ENCODE measurements around the gene KIF6.
"Not testable (repeated sequence)": the region's sequence is repeated elsewhere in the genome, so short reads cannot be mapped to it uniquely, and the experiment has no call there.

Gene KIF6, protein sequence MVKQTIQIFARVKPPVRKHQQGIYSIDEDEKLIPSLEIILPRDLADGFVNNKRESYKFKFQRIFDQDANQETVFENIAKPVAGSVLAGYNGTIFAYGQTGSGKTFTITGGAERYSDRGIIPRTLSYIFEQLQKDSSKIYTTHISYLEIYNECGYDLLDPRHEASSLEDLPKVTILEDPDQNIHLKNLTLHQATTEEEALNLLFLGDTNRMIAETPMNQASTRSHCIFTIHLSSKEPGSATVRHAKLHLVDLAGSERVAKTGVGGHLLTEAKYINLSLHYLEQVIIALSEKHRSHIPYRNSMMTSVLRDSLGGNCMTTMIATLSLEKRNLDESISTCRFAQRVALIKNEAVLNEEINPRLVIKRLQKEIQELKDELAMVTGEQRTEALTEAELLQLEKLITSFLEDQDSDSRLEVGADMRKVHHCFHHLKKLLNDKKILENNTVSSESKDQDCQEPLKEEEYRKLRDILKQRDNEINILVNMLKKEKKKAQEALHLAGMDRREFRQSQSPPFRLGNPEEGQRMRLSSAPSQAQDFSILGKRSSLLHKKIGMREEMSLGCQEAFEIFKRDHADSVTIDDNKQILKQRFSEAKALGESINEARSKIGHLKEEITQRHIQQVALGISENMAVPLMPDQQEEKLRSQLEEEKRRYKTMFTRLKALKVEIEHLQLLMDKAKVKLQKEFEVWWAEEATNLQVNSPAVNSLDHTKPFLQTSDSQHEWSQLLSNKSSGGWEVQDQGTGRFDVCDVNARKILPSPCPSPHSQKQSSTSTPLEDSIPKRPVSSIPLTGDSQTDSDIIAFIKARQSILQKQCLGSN

DNA sequence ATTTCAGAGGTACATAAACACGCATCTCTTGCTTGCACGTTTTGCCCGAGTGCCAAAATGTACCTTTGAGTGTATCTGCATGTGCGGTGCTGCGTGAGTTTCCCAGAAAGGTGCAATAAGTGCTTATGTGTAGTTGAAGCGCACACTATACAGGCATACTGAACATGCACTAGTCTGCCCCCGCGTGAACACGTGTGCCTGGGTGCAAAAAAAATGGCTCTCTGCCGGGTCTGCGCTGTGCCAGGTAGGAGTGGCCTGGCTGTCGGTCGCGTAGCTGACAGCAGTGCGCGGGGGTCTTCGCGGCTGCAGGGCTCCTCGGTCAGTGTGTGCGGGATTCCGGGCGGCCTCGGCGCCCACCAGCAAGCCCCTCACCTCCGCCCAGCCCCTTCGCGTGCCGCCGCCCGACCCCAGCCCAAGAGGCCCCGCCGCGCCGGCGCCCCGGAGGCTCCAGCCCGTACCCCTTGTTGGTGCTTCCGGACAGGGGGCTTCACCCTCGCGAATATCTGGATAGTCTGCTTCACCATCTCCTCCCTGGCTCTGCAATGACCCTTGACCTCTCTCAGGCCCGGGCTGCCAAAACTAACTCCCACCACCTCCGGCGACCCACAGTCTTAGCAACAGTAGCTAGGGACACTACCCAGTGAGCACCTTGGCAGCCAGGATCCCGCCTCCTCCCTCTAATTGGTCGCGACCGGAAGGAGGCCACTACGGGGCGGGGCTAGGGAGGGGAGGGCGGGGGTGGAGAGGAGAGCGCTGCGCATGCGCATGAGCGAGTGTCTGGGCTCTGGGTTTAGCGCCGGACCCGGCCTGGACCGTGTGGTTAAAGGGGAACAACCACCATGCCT lies at the start of gene KIF6:
Gene KIF6 (minus strand): TSS at position 622 of the 845 bp plus-strand sequence. CDS start 98 bp downstream, at position 524.
- peak; percentile 75 for DNase-seq

DNA sequence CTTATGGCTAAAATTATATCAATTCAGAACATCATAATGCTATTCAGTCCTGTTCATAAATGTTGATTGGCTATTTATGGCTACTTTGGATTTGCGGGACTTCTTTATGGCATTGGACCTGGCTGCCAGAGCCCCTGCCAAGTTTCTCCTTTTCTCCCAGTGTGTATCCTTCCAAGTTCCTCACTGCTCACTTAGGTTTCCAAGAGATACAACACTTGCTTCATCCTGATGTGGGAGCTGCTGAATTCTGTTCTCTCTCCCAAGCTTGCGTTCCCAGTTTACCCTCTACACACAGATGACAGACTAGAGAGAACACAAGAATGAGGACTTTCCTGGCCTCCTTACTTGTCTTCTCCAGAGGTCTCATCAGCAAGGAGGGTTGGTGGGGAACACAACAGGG lies 48.6 kb upstream of the KIF6 start:
- no peak for DNase-seq

DNA sequence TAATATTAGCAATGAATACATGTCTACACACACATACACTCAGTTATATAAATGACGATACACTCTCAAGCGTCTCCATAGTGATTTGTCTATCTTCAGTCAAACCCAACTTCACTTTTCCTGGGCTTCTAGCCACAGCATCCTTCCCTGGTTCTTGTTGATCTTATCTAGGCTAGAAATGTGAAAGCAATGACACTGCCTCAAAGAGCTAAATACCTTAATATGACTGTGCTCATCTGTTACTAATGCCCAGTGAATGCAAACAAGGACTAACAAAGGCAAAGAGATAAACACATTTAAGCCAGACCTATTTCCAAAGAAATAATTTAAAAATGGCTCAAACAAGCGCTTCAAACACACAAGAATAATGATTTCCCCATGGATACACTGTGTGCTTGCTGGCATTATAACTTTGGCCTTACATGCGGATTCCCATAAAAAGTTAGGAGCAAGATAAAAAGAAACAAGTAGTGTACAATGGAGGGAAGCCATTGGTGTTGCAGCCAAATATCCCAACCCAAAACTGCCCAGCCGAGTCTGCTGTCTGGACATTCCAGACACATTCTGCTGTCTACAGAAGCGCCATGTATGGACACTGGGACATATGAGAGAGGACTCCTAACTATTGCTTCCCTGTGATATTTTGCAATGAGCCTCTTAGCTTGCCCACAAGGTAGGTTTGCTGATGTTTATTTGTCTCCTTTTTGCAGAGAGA lies 47.5 kb upstream of the KIF6 start:
- DNase-seq, result no peak

DNA sequence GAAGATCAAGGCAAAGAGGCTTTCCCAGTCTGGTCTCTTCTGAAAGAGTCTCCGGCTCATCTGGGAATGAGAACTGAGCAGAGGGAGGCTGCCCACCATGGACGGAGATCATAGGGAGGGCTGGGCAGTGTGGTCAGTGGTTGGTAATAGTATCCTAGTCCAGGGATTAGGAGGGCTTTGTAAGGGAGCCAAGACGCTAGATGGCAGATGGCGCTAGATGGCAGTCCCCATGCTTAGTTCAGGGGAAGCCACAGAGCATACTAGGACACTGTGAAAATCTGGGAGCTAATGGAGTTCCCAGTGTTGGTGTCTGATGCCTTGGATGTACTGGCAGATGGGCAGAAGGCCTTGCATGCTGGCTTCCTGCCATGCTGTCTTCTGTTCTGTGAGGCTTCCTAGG lies 45.2 kb upstream of the KIF6 start:
- DNase-seq, result no peak

DNA sequence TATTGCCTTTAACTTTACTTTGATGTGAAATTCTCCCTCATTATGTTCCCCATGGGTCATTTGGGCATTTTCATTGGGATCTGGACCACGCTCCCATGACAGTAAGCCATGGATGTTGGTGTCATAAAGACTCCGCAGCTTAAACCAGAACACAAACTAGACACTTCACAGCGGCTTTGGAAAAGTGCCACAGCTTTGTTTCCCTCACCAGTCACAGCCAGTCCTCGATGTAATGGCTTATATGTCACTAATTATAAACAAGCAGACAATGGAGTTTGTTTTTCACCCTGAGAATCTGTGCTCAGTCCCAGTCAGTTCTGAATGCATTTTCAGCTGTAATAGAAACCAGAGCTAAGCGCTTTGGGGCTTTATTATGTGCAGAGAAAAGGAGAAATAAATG lies 43.8 kb upstream of the KIF6 start:
- no peak for DNase-seq

DNA sequence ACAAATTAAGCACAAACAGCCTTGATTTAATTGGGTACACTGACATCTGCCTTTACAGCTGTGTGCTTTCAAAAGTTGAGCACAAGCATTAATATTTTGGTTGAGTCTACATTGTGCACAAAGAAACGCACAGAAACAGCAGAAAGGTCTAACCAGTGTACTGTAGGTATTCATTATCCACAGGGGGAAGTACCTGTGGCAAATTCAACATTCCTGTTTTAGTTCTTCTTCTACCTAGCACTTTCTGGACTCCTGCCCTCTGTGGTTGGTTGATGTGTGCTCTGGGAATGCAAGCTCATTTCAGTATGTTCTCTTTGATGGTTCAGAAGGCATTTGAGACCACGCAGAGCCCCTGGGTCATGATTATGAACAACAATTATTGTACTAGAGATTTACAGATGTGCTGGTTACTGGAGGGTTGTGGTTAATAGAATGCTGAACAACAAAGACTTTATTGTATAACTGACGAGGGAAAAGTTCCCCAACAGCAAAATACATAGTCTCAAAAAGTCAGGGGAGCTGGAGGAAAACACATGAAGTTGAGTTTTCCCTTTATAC lies 40.4 kb upstream of the KIF6 start:
- DNase-seq, result no peak

DNA sequence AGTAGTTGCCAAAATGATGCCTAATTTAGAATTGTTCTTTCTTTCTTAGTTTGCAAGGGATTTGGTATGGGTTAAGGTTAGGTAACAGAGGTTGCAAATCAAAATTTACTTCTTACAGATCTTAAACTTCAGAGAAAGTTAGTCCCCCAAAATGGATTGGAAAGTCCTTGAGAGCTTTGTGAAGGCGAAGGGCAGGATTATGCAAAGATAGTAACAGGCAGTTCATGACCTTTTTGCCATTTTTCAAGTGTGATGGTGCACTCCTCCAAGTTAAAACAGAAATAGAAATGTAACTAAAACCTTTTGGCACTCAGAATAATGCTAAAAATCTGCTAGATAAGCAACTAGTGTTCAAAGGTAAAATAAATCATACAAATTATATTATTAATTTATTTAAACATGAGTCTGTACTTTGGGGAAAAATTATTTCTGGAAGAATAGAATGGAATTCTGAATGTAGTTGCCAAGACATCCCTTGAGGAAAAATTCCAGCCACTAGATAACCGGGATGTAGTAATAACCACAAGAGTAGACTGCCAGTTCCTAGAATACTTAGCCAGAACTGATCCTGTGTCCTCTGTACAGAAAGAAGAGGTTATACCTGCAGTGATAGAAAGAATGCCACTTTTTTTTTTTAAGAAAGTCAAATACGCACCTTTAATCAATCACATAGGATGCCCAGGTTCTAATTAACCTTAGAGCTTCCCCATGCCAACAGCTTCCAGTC lies 35.2 kb upstream of the KIF6 start:
- no peak for DNase-seq

DNA sequence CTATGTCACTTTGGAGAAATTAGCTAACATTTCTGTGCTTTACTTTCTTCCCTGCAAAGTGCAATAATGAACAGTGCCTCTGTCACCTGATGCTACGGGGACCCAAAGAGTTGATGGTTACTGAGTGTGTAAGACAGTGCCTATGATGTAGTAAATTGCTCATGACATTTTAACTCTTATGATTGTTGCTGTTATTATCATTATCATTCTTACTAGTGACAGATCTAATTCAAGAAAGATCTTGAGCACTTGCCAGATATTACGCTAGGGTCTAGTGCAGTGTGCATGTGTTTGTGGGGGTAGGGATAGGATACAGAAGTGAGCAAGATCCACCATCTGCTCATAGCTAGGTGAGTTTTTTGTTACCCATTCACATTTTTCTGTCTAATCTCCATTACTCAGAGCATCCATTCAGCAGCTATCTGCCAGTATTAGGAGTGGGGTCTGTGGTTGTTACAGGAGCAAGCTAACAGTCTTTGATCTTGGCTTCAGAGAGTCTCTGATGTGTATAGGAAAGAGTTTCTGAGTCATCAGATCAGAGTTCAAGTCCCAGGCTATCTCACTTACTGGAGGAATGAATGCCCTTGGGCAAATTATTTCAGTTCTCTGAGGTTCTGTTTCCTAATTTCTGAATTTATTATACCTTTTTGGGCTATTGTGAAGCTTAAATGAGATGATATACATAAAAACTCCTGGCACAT lies 33.8 kb upstream of the KIF6 start:
- DNase-seq, result no peak

DNA sequence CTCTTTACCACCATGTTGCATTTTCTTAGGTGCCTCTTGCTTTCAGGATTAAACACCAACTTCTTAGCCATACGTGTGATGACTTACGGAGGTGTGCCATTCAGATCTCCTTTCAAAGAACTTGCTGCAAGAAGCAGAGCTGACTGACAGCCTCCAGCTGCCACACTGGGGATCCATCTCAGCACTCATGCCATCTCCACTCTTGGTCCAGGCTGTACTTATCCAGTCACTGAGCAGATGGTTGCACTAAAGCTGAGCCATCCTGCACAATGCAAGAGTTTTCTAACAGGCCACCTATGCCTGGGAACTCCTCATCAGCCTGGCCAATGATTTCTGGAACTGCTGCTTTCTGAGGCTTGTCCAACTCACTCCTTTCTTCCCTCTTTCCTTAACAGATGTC lies 31.4 kb upstream of the KIF6 start:
- no peak for DNase-seq

DNA sequence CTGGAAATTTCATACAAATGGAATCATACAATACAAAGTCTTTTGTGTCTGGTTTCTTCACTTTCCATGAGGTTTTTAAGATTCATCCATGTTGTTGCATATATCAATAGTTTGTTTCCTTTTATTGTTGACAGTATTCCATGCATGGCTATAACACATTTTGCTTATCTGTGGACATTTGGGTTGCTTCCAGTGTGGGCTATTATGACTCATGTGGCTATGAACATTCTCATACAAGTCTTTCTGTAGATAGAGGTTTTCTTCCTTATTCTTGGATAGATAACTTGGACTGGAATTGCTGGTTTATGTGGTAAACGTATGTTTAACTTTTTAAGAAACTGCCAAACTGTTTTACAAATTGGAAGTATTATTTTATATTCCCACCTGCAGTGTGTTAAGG lies 30.0 kb upstream of the KIF6 start:
- no peak for DNase-seq

DNA sequence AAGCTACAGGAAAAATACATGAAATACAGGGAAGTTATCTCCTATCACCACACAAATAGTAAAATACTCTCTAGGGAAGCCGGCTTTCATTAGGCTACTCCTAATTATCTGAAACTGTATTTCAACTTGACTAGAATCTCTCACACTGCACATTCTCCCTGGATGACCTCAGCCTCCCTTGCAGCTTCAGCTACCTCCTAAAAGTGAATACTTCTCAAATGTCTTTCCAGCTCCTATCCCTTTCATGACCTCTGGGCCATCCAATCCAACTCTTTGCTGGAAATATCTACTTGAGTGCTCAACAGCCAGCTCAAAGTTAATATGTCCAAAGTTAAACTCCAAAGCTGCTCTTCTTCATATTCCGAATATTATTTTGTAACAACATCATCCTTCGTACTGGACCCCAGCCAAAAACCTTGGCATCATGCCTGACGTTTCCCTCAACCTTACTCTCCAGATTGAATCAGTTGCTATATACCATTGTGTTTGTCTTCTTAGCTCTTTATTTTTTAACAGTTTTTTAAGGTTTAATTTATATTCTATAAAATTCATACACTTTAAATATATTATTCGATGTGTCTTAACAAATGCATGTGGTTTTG lies 29.4 kb upstream of the KIF6 start:
- no peak for DNase-seq

DNA sequence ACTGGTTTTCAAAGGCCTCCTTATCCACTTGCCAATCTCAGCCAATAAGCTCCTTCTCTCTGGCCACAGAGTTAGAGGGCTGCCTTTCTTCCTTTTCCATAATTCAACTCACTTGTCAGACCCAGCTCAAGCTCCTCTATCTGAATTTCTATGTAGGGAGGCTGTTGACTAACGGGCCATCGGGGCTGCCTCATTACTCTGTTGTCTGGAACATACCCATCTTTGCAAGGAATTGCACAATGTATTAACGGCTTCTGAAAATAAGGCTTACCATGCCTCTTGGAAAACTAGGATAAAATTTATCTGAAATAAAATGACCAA lies 28.5 kb upstream of the KIF6 start:
- no peak for DNase-seq

DNA sequence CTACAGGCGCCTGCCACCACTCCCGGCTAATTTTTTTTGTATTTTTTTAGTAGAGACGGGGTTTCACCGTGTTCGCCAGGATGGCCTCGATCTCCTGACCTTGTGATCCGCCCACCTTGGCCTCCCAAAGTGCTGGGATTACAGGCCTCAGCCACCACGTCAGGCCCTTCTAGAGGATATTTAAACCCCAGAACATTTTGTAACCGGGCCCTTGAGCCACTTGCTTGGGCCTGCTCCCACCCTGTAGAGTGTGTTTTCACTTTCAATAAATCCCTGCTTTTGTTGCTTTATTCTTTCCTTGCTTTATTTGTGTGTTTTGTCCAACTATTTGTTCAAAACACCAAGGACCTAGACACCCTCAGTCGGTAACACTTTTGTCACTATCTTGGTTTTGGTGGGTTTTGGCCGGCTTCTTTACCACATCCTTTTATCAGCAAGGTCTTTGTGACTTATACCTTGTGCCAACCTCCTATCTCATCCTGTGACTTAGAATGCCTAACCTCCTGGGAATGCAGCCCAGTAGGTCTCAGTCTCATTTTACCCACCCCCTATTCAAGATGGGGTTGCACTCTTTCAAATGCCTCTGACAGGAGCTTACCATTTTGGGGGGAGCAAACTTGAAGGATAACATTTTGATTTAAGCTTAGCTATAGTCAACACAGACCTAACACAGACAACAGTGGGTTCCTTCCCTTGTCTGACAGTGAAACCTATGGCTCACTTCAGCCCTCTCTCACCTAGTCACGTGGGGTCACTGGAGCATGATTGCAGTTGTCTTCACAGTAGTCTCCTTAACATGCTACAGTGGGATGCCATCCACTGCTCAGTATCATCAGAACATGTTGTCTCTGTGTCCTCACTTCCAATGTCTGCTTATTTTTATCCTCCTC lies 27.9 kb upstream of the KIF6 start:
- no peak for DNase-seq

DNA sequence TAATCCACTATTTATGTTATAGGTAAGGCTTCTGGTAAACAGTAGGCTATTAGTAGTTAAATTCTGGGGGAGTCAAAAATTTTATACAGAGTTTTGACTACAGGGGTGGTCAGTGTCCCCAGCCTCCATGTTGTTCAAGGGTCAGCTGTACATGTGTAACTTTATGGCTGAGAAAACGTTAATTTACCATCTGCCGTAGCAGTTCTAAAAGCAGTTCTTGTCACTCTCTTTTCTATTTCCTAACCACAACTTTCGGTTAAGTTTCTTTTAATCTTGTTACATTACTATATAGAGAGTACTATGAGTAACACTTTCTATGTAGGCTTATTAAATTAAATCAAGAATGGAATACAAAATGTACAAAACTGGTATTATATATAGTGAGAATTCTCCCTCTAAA lies 21.6 kb upstream of the KIF6 start:
- DNase-seq, result no peak

DNA sequence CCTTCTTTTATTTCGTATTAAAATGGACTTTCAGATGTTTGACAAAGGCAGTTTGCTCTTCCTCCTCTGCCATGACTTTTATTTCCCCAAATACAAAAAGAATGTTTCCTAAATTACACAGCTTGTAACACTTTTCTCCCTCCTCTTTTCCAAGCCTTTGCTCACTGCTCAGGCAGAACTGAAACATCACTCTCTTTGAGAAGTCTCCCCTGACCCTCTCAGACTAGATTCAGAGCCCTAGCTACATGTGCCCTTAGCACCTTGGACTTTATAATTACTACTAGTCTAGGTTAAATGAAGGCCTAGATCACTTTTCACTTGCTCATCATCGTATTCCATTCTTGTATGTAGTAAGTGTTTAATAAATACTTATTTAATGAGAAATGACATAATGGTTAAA lies 8.5 kb upstream of the KIF6 start:
- no peak for DNase-seq

DNA sequence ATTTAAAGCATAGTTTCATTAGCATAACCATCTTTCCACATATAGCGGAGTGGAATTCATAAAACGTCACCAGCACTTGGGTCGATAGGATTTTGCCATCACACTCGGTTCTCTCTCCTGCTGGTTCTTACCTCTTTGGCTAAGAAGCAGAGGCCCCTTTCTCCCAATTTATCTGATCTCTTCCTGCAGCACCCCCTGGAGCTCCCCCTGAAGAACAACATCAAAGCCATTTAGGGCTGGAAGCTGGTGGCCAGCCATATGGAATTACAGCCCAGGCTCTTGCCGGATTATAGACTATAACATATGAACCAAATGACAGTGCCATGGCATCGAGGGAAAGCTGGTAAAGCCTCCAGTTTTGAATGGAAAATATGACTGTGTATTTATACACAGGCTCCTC lies 6.4 kb upstream of the KIF6 start:
- DNase-seq, result no peak

DNA sequence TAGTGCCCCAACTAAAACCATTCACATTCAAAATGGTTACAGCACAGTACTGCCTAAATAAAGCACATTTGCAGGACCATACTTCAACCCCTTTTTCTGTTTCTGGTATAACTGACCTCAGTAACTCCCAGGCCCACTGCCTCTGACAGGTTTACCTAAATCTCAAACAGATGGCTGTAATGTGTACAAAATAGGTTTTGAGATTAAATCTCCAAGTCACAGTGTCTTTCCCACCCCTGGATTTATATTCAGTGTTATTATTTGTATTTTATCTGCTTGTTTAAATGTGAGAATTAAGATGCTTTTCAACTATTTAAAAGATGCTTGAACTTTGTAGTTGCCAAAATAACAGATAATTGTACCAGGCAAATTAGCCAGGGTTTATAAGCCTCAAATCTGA lies 4.7 kb upstream of the KIF6 start:
- DNase-seq, result no peak

DNA sequence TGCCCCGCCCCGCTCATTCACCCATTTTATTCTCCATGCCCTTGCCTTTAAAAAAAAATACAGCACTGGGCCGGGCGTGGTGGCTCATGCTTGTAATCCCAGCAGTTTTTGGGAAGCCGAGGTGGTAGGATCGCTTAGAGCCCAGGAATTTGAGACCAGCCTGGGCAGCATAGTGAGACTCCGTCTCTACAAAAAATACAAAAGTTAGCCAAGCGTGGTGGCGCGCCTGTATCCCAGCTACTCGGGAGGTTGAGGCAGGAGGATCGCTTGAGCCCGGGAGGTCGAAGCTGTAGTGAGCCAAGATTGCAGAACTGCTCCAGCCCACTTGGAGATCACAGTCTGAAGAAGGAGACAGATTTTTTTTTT lies 407 bp upstream of the KIF6 start:
- DNase-seq, result no peak

DNA sequence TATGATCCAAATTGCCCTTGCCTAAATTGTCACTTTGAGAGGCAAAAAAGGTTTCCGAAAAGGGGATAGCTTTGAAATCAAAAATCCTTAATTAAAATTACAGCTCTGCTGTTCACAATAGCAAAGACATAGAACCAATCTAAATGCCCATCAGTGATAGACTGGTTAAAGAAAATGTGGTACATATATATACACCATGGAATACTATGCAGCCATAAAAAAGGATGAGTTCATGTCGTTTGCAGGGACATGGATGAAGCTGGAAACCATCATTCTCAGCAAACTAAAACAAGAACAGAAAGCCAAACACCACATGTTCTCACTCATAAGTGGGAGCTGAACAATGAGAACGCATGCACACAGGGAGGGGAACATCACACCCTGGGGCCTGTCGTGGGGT lies 1.9 kb downstream of the KIF6 start:
- DNase-seq, result not testable (repeated sequence)

DNA sequence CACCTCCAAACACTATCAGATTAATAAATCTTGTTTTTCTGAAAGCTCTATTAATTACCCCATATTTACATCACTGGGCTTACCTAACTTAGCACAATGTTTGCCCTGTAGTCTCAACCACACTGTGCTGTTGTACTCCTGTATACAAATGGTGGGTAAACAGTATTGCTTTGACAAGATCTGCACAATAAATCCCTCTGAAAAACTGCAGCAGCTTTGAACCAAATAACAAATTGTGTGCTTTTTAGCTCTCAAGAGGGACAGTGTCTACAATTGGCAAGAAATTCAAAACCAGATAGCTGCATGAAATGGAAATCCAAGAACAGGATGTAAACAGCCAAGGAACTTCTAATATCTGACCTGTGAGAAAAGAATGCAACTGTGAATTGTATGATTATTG lies 10.4 kb downstream of the KIF6 start:
- no peak for DNase-seq
